Fibroblast of gingiva (primary cell): ENCODE results near the gene COL3A1.

Experiments
- DNase-seq: peaks from one replicate; pipeline ENCODE4 v3.0.0-alpha.2; 2011; ENCODE audit warnings: low read depth

The COL3A1 gene

DNA sequence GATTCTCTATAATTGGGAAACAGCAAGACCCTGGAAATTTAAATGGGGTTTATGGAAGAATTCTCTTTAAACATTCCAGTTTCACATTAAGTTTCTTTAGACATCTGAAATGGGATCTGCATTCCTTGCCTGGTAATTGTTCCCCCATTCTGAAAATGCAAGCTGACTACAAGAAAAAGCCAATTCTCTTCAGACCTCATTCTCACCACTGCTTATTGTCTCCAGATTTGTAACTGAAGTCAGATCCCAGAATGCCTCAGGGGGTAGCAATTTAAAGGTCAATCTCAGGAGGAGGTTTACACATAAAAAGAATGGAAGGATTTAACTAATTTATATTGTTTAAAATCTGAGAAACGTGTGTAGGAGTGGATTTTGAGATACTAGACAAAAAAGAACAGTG, 41.2 kb downstream of the COL3A1 start:
- peak; percentile 73 for DNase-seq

DNA sequence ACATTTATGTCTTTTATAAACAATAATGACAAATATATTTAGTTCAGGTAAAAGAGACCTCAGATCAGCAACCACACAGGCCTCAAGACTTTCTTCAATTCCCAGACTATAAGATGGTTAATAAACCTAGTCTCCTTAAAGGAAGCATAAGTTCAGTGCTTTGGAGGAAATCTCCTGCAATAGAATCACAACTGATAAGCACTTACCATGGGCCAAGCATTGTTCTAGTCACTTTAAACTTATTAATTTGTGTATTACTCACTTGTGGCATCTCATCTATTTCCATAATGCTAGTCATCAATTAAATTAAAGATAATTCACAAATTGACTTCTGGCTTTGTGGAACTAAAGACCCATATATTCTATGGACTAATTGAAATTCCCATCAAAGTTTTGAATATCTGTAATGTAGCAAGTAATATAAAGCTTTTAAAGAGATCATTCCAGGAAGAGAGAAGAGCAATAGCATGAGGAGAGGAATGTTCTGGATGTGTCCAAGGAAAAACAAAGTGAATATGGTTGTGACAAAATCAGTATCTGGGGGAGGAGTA, 42.2 kb downstream of the COL3A1 start:
- DNase-seq, result no peak

DNA sequence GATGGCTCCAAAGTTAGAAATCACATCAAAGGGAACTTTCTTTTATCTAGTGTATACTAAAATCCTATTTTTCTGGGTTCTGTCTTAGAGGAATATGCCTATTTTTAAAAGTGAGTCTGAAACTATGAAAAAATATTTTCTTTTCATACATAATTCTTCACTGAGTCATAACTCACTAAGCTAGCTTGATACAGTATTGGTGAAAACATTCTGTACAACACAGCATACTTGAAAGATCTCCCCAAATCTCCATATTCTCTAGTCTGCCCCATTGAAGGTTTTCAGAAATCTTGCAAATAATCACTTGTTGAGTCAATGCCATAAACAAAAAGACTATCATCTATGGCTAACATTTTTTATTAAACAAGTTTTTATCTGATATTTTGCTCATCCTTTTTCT, 44.5 kb downstream of the COL3A1 start:
- peak; percentile 41 for DNase-seq

DNA sequence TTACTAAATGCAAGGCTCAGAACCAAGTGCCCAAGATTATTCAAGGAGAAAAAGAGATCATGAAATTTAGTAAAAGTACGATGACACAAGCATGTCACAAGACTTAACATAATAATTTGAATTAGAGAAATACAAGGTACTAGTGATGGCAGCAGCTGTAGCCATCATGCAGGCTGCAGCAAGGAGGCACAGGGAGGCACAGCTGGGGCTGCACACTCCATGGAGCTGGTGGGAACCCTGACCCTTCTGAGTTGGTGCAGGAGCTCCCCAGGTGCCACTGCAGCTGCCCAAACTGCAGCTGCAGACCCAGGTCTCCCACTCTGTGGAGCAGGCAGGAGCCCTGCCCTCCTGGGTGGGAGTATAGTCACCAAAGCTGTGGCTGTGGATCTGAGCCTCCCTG, 46.0 kb downstream of the COL3A1 start:
- DNase-seq, result peak; percentile 30

DNA sequence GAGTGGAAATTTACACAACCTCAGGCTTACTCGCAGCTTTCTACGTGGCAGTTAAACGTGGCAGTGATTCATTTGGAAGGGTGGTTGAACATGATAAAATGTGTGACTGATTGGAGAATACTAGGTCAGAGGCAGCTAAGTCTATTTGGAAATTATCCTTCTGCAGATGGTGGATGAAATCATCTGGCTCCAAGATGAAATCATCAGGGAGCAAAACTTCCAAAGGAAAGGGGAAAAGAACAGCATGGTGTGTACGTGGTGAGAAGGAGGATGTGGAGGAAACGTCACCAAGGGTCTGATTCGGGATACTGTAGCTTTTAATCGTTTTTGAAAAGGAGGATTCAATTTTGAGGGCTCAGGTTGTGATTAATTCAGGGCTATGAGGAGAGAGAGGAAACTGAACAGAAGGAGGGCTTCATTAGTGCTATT, 47.9 kb downstream of the COL3A1 start:
- DNase-seq, result peak; percentile 99

DNA sequence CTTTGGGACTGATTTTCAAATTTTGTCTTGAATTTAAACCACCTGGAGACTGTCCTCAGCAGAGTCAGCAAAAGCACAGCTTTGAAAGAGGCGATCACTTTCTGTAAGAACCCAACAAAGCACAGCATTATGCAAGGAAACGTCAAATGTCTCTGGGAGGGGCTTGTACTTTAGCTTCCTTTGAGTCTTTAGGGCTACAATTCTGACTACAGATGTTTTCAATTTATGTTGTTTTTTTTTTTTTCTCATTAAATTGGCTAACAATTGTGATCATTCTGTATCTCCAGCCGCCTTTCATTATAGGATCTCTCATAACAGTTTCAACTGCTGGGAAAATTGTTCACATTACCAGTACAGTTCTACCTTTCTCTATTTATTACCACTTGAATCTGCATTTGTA, 48.3 kb downstream of the COL3A1 start:
- peak; percentile 97 for DNase-seq

DNA sequence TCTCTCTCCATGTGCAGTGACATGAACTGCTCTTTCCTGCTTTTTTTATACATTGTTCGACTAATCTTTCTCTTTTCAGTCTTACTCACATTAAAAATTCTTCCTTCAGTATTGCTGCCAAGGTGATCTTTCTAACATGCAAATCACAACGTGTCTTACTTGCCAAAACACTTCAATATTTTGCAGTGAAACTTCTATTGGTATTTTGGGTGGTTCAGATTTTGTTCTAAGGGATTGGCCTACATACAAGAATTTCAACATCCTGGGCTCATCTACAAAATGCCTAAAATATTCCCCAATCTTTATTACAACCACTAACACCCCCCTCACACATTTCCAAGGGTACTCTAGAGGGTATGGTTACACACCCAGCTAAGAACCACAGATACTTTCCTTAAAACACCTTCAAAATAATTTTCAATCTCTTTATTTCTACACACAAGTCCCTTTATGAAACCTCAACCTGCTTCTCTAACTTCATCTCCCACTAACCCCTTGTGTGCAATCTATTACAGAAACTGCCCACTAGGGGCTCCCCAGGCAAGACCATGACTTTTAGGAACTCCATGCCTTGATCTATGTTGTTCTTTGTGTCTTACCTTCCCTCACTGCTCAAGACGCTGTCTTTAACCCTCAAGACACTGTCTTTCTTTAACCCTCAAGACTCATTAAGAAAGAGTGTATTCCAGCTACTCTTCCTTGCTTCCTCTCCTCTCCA, 50.9 kb downstream of the COL3A1 start:
- peak; percentile 70 for DNase-seq

DNA sequence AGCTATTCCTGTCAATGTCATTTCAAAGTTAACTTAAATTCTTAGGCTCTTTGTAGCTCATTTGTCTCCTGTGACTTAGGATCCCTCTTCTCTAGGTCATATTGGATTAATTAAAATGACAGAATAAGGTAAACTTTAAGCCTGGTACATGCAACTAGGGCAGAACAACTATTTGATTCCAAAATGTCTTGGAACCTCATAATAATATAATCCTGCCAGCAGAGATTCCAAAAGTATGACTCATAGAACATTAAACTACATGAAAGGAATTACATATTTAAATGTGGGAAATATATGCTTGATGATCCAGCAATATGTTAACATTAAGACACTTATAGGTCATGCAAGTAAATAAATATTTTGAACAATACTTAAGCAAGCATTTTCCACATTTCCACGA, 63.3 kb downstream of the COL3A1 start:
- DNase-seq, result peak; percentile 83

DNA sequence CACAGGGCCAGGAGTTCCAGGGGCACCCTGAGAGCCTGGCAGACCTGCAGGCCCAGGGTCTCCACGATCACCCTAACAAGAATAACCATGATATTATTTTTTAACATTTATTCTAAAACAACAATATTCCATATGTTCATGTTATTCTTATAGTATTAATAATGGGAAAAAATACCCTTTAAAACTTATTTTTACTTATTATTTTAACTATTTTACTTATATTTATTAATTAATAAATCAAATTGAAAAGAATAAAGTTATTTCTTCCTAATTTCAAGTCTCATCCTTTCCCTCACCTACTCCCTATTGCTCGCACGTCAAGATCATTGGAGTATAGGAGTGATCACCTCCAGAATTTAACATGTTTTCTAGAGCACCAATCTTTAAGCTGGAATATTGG, 71.7 kb downstream of the COL3A1 start:
- DNase-seq, result no peak

DNA sequence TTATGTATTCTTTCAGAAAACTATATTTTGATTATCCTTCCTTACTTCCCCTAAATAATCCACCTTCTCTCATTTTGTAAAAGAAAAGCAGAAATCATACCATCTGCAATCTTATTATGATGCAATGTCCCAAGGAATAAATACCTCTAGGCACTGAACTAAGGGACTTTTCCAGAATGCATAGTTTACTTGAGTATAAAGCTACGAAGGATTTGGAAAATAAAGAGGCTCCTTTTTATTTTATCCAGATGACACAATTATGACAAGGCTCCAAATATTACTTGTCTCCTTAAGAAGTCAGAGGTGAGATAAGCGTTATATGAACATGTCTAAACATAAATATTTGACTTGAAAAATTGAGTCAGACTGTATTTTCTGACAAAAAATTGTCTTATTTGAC, 72.1 kb downstream of the COL3A1 start:
- DNase-seq, result peak; percentile 21

DNA sequence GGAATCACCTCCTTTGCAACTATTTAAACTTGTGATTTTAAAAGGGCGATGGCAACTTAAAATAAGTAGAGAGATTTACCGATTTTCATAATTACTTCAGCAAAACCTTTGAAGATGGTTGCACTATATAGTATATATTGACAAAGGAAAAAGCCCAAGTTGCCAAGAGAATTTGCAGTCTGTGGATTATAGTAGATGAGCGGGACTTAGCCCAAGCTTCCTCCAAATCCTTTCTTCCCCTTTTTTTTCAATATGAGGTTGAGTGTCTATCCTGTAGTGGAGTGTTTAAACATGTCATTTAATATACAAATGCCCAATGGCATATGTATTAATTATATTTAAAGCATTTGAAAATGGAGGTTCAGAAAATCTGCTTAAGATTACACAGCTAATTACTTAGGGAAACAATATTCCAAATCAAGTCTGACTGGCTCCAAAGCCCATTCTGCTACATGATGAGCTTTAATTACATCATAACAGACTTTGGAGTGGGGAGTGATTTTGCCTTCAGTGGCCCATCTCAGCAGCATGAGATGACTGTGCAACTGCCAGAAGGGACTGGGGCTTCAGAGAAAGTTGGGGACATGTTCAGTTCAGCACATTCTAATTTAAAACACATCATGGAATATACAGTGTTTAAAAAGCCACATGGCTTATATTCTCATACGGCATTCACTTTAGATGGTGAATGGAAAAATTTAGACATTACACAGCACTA, 73.2 kb downstream of the COL3A1 start:
- no peak for DNase-seq

DNA sequence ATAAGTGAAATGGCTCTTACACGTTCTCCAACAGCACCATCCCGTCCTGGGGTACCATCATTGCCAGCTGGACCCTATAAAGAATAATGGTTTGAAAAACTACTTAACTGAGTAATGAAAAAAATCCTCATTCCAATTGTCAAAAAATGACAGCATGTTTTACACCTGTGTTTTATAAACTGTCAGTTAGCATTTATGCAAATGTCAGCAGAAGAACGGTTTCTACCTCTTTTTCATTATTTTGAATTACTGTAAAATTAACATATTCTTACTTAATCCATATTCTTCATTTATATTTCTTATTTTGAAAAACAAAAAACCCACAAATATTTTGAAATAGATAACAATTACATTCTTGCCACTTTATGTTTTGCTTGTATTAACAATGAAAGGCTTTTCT, 74.0 kb downstream of the COL3A1 start:
- no peak for DNase-seq

DNA sequence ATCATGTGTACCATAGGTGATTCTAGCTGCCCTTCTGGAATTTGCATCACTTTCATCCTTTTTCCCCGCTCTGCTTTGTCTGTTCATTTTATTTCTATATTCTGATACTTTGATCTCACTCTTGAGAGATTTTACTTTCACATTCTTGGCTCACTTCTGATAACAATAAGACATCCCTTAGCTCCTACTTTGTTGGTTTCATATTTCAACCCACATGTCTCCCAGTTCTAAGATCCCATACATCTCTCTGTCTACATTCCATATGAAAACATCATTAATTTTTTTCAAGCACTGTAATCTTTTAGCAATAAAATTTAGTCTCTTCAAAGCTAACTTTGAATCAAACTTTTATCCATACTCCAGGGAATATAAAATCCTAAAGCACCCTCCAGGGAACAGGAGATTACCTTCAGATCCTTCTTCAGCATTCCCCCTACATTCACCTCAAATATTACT, 75.6 kb downstream of the COL3A1 start:
- no peak for DNase-seq

DNA sequence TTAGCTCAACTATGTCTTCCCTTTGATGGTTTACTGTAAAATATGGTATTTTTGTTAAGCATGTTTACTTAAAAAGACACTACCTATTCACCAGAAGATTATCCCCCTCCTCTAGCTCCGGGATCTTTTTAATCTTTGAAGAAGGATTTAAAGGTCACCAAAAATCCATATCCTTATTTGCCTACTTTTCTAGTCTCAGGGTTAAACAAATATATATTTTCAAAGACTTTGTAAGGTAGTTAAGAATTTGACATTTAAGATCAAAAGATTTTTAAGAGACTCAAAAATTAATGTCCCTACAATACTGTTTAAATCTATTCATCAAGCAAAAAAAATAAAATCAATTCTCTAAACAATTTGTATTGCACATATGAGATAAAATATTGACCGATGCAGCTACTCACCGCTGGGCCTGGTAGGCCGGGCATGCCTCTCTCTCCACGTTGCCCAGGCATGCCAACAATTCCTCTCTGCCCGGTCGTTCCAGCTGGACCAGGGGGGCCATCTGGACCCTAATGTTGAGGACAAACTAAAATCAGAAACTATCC, 76.1 kb downstream of the COL3A1 start:
- no peak for DNase-seq

DNA sequence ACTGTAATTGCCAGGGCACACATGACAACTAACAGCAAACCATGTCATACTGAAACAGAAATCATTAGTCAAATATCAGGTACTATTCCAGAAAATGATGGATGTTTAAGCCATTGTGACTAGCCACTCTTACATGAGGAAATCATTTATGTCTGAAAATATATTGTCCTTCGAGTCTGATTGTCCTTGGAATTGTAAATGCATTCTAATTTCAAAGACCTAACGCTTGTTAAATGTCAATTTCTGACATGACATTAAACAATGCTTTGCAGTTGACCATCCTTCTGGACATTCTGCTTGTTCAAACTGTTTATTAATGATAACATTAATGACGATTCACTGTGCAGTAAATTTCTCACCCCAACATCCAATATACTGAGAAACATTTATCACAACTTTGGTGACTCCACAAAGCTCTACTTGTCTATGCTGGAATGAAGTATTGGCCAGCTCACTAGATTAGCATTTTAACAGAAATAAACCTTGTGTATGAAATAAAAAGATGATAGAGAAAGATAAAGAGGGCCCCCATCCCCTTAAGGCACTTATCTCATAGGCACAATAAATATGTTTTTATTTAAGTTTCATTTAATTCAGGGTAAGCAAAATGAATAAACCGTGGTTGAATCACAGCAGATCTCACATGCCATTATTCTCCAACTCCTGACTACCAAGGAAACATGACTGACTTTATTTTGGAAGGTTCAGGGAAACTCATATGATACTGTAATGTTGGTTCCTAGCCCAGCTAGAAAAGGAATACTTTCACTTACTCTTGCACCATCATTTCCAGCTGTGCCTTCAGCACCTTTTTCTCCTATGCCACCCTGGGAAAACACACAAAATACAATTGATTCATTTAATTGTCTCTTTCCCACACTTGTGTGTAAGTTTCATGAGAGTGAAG, 82.3 kb downstream of the COL3A1 start:
- DNase-seq, result peak; percentile 44

DNA sequence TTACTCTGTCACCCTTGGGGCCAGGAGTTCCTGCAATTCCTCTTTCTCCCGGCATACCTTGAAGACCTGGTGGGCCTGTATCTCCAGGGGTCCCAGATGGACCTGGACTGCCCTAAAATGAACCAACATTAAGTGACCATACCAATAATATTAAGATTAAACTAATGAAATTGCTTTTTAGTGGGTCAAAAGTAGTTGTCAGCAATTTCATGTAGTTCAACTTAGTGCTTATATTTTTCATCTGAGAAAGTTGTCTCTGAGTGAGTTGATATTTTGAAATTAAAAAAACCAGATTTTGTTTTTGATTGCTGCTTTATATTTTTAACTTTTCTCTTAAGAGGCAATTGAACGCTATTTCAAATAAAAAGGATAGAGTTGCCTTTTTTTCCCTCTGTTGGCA, 83.1 kb downstream of the COL3A1 start:
- no peak for DNase-seq

DNA sequence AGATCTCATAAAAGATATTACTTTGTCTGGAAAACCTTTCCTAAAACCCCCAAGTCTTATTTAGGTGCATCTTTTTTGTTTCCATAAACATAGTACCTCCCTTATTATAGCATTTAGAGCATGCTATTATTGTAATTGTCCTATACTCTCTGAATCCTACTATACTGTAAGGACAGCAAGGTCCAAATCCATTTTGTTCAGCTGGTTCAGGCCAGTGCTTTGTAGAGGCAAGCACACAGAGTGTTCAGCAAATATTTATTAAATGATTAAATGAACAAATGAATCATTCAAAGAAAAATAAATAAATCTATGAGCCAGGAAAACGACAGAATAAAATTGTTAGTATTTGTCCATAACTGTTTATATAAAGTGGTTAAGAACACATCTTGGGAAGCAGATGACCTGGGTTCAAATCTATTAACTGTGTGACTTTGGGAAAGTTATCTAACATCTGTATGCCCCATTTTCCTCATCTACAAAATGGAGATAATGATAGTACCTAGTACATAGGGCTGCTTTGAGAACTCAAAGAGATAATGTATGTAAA, 86.0 kb downstream of the COL3A1 start:
- DNase-seq, result no peak
